Omental fat pad (tissue), 4 donors: ENCODE measurements around the gene LIN7A. TPM values are rescaled to one million over a fixed set of nuclear protein-coding genes. Genes with fewer than 3 reads are reported as not detected.

Experiments
- ATAC-seq: fragments of 150-250 bp; one replicate; pipeline ENCODE4 v1.9.1; 2016; ENCODE audit warnings: mild to moderate bottlenecking, moderate library complexity; ENCODE audit not compliant: low FRiP score
- DNase-seq: peaks from one replicate; pipeline ENCODE4 v3.0.0-alpha.2; 2019; ENCODE audit warnings: low spot score
- CTCF ChIP-seq, 3 donors: fragments of 450-650 bp; IDR thresholded peaks; one replicate each; pipeline ENCODE4 v1.5.1; 2016 to 2017; ENCODE audit warnings: antibody characterized with exemption in 3 of 3, mild to moderate bottlenecking in 3 of 3, moderate library complexity in 2 of 3
- small RNA-seq: library from RNA; depleted of rRNA; stranded (forward); fragments of <200 nt; gene quantifications from one replicate; pipeline ENCODE3, GENCODE V24; 2016
- total RNA-seq, 4 donors: library from RNA; depleted of rRNA; stranded (reverse); fragments of >200 nt; gene quantifications; one replicate each; pipeline ENCODE4 v1.1.0, GENCODE V29; 2016

Gene LIN7A
- total RNA-seq, 4 donors from 2014 or later = 4.8 to 16.2 (median 6.6) TPM

- DNase-seq (no peak), ATAC-seq (no peak)
- TF ChIP-seq CTCF (IDR thresholded peaks at IDR 0.05) = no peak
Observed at GRCh38 chr12:80749456-80749855, 188.3 kb downstream of the LIN7A start.

GRCh38 chr12:80747800-80748199, 189.9 kb downstream of the LIN7A start:
- no peak for TF ChIP-seq CTCF (IDR thresholded peaks at IDR 0.05)
- DNase-seq (no peak), ATAC-seq (no peak)

DNA sequence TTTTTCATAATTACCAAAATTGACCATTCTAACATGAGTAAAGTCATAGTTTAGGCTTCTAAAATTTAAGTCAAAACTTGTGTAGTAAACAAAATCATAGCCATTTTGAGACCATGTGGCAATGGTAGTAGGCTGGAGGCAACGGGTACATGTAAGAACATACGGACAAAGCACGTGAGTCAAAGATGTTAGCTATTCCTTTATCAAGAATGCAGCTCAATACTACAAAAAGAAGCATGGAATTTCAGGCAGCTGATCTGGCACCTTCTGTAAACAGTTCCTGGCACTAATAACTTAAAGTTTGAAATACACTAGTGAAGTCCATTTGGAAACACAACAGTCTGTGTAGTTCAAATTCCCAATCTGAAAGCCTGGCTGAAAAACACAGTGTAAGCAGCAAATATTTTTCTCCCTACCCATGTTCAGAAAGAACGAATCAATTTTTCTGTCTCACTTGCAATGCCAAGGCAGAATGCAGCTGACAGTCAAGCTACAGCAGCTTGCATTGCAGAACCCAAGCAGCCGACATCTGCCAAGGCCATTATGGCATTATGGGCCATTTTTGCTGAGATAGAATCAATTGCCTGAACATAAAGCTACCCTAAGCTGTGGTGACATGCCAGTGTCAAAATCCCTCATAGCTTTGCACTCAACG, 191.8 kb downstream of the LIN7A start:
- TF ChIP-seq CTCF (IDR thresholded peaks at IDR 0.05) = no peak
- DNase-seq (no peak), ATAC-seq (no peak)

Small RNA genes within 50 kb of the gene (small RNA-seq; reads per million reads assigned to genes)
- gene MIR617 = not detected
- not detected for gene MIR618

Other genes with a start within 250 kb of the LIN7A start
- gene MYF6, start 230.3 kb downstream of the LIN7A start, total RNA-seq = under 1 TPM in 2 of 4 donors, not detected in 2; 0.37 to 0.44 TPM
- gene MYF5, start 221.0 kb downstream of the LIN7A start, total RNA-seq = not detected
- gene ACSS3, start 140.1 kb upstream of the LIN7A start, total RNA-seq = 100 to 1,000 TPM in 1 of 4 donors, 10 to 100 TPM in 3; 38.8 to 102 (median 57.9) TPM